Stimulated activated CD4-positive, alpha-beta T cell treated with anti-CD3 and anti-CD28 coated beads, Interleukin-1b, Interleukin-23, amount 100 ng/mL, for 1 hour (primary cell): ENCODE results near the gene CHMP4B.

Experiments
- DNase-seq, 2 donors: peaks; one replicate each; pipeline ENCODE4 v3.0.0-alpha.2; 2020; ENCODE audit warnings: low read depth in 2 of 2

The CHMP4B gene

DNA sequence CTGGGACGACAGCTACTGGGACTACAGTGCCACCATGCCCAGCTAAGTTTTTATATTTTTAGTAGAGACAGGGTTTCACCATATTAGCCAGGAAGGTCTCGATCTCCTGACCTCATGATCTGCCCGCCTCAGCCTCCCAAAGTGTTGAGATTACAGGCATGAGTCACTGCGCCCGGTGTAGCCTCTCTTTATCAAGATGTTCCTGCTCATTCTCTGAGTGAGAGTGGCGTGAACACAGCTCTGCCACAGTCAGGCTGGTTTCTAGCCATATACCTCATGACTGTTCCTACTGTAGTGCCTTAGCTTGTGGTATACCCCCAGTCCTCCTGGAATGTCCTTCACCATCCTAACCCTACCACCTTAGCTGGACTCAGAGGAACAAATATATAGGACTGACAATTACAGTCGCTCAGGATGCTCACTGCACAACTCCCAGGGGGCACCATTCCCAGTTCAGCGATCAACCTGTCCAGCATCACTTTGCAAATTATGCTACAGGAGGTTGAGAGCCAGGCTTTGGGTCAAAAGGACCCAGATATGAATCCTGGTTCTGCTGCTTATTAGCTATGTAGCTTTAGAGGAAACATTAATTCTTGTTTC, 86.3 kb downstream of the CHMP4B start:
- DNase-seq, result peak in 1 of 2 donors; percentile 2

DNA sequence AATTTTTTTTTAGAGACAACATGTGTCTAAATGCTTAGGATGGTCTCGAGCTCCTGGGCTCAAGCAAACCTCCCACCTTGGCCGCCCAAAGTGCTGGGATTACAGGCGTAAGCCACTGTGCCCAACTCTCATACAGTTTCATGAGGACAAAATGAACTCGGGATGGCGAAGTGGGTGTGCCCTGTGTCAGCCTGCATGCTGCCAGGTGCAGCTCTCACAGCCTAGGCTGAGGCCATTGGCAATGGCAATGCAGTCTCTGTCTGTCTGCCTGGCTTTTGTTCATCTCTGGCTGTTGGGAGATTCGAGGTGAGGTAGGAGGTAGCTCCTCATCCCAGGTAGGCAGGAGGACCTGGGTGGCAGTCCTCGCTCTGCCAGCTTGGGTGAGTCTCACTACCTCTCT, 88.0 kb downstream of the CHMP4B start:
- DNase-seq, result no peak

- no peak for DNase-seq
Observed at GRCh38 chr20:33900521-33901131, 89.5 kb downstream of the CHMP4B start.

- no peak for DNase-seq
Observed at GRCh38 chr20:33901132-33901523, 90.0 kb downstream of the CHMP4B start.

GRCh38 chr20:33902011-33902410, 90.9 kb downstream of the CHMP4B start:
- no peak for DNase-seq
